IMR-90 (cell line): ENCODE data around the gene SAA4. TPM values are rescaled to one million over a fixed set of nuclear protein-coding genes. Genes with fewer than 3 reads are reported as not detected.
"Not testable (repeated sequence)": the region's sequence is repeated elsewhere in the genome, so short reads cannot be mapped to it uniquely, and the experiment has no call there.

ENCODE experiments used
- ATAC-seq: fragments of 200-7000 bp; cut with Tn5 transposase; 2 replicates; pipeline ENCODE4 v1.9.1; 2020; ENCODE audit warnings: low read depth, mild to moderate bottlenecking, moderate library complexity
- BruUV-seq: library from RNA; stranded (reverse); fragments of 400-500 nt; replicated peaks from 2 replicates; lab custom pipeline; 2021; lab: Mats Ljungman, UMichigan
- CTCF ChIA-PET: fragments of 300-600 bp; formaldehyde crosslinking; extraction: SDS; loops from one replicate; lab custom pipeline; 2021; ENCODE audit warnings: antibody characterized with exemption; lab: Yijun Ruan, JAX
- POLR2A ChIA-PET: fragments of 300-600 bp; sonication (Branson Sonifier 250); formaldehyde crosslinking; loops from one replicate; lab custom pipeline; 2022; ENCODE audit warnings: antibody characterized with exemption; ENCODE audit not compliant: unreplicated experiment; lab: Charles Lee
- DNase-seq: peaks from one replicate; pipeline ENCODE4 v3.0.0; 2013
- H2AFZ ChIP-seq: replicated peaks from 2 replicates; pipeline ENCODE3; 2013; ENCODE audit warnings: low read length, mild to moderate bottlenecking; ENCODE audit not compliant: poor library complexity
- H2AK5ac ChIP-seq: 2 replicates; pipeline ENCODE4 v1.6.1; 2013; ENCODE audit warnings: low read depth, low read length, inconsistent platforms
- H2AK9ac ChIP-seq: replicated peaks from 2 replicates; pipeline ENCODE3; 2013; ENCODE audit warnings: mild to moderate bottlenecking, low read depth, low read length, moderate library complexity; ENCODE audit not compliant: poor library complexity
- H2BK120ac ChIP-seq: 2 replicates; pipeline ENCODE4 v1.6.1; 2013; ENCODE audit warnings: low read depth, low read length, inconsistent platforms
- H2BK15ac ChIP-seq: 3 replicates; pipeline ENCODE4 v1.6.1; 2013; ENCODE audit warnings: low read depth, low read length, inconsistent platforms
- H2BK20ac ChIP-seq: 2 replicates; pipeline ENCODE4 v1.6.1; 2013; ENCODE audit warnings: low read depth, mild to moderate bottlenecking, inconsistent platforms, low read length, moderate library complexity
- H2BK5ac ChIP-seq: 2 replicates; pipeline ENCODE4 v1.6.1; 2013; ENCODE audit warnings: mild to moderate bottlenecking, low read depth, low read length, inconsistent platforms; ENCODE audit not compliant: poor library complexity, severe bottlenecking
- H3K14ac ChIP-seq: replicated peaks from 2 replicates; pipeline ENCODE4 v1.6.1; 2013; ENCODE audit warnings: low read depth, low read length, inconsistent platforms
- H3K18ac ChIP-seq: 2 replicates; pipeline ENCODE4 v1.6.1; 2013; ENCODE audit warnings: low read depth, low read length, control low read depth
- H3K23ac ChIP-seq: 2 replicates; pipeline ENCODE4 v1.6.1; 2013; ENCODE audit warnings: low read depth, low read length, inconsistent platforms
- H3K27ac ChIP-seq: 2 replicates; pipeline ENCODE4 v1.5.1; 2013; ENCODE audit warnings: mild to moderate bottlenecking, control low read depth, low read length; ENCODE audit not compliant: insufficient read depth
- H3K27me3 ChIP-seq: 2 replicates; pipeline ENCODE4 v1.6.1; 2013; ENCODE audit warnings: low read length; ENCODE audit not compliant: control insufficient read depth, insufficient read depth
- H3K36me3 ChIP-seq: 2 replicates; pipeline ENCODE4 v1.6.1; 2013; ENCODE audit warnings: low read length, mixed read lengths; ENCODE audit not compliant: control insufficient read depth, insufficient read depth
- H3K4ac ChIP-seq: 2 replicates; pipeline ENCODE4 v1.6.1; 2013; ENCODE audit warnings: low read depth, low read length, inconsistent platforms
- H3K4me1 ChIP-seq: 2 replicates; pipeline ENCODE4 v1.6.1; 2013; ENCODE audit warnings: low read length, mixed read lengths; ENCODE audit not compliant: control insufficient read depth, insufficient read depth
- H3K4me2 ChIP-seq: 2 replicates; pipeline ENCODE4 v1.6.1; 2013; ENCODE audit warnings: low read depth, mild to moderate bottlenecking, control low read depth, low read length, moderate library complexity
- H3K4me3 ChIP-seq: 2 replicates; pipeline ENCODE4 v1.5.1; 2013; ENCODE audit warnings: low read depth, mild to moderate bottlenecking, control low read depth, low read length, moderate library complexity; ENCODE audit not compliant: insufficient read depth
- H3K56ac ChIP-seq: 2 replicates; pipeline ENCODE4 v1.6.1; 2013; ENCODE audit warnings: low read length, inconsistent platforms; ENCODE audit not compliant: insufficient read depth; ENCODE audit errors: extremely low read depth
- H3K79me1 ChIP-seq, 2 experiments: 2 replicates each; pipeline ENCODE4 v1.6.1; 2013; ENCODE audit warnings: low read length in 2 of 2, inconsistent platforms in 1 of 2, low read depth in 1 of 2
- H3K9ac ChIP-seq: 2 replicates; pipeline ENCODE4 v1.6.1; 2013; ENCODE audit warnings: low read depth, low read length, control low read depth
- H3K9me1 ChIP-seq: 2 replicates; pipeline ENCODE4 v1.6.1; 2013; ENCODE audit warnings: low read length, inconsistent platforms; ENCODE audit not compliant: insufficient read depth
- H3K9me3 ChIP-seq: 2 replicates; pipeline ENCODE4 v1.6.1; 2013; ENCODE audit warnings: low read length; ENCODE audit not compliant: control insufficient read depth, insufficient read depth
- H4K20me1 ChIP-seq: 2 replicates; pipeline ENCODE4 v1.6.1; 2013; ENCODE audit warnings: low read length, inconsistent platforms; ENCODE audit not compliant: insufficient read depth
- H4K5ac ChIP-seq: 2 replicates; pipeline ENCODE4 v1.6.1; 2013; ENCODE audit warnings: mild to moderate bottlenecking, low read depth, low read length, control low read depth
- H4K8ac ChIP-seq, 2 experiments: 2 replicates each; pipeline ENCODE4 v1.6.1; 2013; ENCODE audit warnings: low read depth in 2 of 2, low read length in 2 of 2, control low read depth in 1 of 2, inconsistent platforms in 1 of 2
- H4K91ac ChIP-seq: 2 replicates; pipeline ENCODE4 v1.6.1; 2013; ENCODE audit warnings: low read depth, low read length, inconsistent platforms; ENCODE audit not compliant: insufficient read depth
- WGBS, 2 experiments: methylation state at CpG; one replicate each; pipeline versions ENCODE4 v1.1.5 to v1.1.7; 2013; ENCODE audit warnings: missing lambda C conversion rate in 2 of 2; ENCODE audit not compliant: insufficient read length in 1 of 2; ENCODE audit errors: extremely low coverage in 2 of 2; 5-methylcytosine and 5-hydroxymethylcytosine counted together
- dilution Hi-C: fragments of 300-500 bp; cut with HindIII; formaldehyde crosslinking; loops from one replicate; pipeline ENCODE4 v1.14.3; 2018; ENCODE audit warnings: low sequenced_read_pairs; ENCODE audit not compliant: unreplicated experiment
- in situ Hi-C: fragments of 300-500 bp; cut with MboI; formaldehyde crosslinking; loops from 3 replicates; pipeline ENCODE4 v1.14.3; 2019; ENCODE audit warnings: low sequenced_read_pairs, inconsistent platforms, mixed read lengths
- intact Hi-C: fragments of 100-400 bp; cut with micrococcal nuclease; formaldehyde crosslinking; loops from 2 replicates; pipeline ENCODE4 v1.10.0; 2022
- polyA plus RNA-seq, 3 experiments: library from polyadenylated mRNA; depleted of rRNA; stranded (reverse); fragments of >200 nt; gene quantifications; 2 replicates each; pipeline ENCODE4 v1.2.3, GENCODE V29; 2012; ENCODE audit warnings: low replicate concordance in 1 of 3
- total RNA-seq: library from RNA; depleted of rRNA; stranded (reverse); fragments of >200 nt; gene quantifications from 2 replicates; pipeline ENCODE4 v1.2.3, GENCODE V29; 2012

The SAA4 gene
- total and polyA plus RNA-seq, 2 of the 4 experiments (the other 2 are of a cell fraction): not detected

DNA sequence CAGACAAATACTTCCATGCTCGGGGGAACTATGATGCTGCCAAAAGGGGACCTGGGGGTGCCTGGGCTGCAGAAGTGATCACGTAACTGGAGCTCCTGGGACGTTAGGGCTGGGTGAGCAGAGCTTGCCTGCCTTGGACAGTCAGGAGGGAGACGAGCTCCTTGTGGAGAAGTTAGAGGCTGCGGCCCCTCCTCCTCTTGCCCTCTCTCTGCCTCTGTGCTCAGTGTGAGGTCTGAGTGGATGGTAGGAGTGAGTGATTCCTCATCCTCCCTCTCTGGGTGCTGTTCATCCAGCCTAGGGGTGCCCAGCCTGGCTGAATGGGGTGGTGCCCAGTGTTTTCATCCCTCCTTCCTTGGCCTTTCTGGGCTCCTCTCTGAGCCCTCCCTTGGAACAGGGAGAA lies 32.6 kb upstream of the SAA4 start:
- ATAC-seq, H3K9me1 ChIP-seq, H2BK5ac ChIP-seq, H3K36me3 ChIP-seq, H2BK120ac ChIP-seq, H3K18ac ChIP-seq, H3K14ac ChIP-seq, H2AK5ac ChIP-seq, H2BK15ac ChIP-seq, H3K4me2 ChIP-seq, H3K56ac ChIP-seq, H3K4me3 ChIP-seq, H2AFZ ChIP-seq, H3K9me3 ChIP-seq, POLR2A ChIA-PET, H3K79me1 ChIP-seq, intact Hi-C loops, H3K23ac ChIP-seq, H3K9ac ChIP-seq, H3K27ac ChIP-seq, dilution Hi-C loops, H4K8ac ChIP-seq, H3K27me3 ChIP-seq, H4K91ac ChIP-seq, H3K4ac ChIP-seq, H4K20me1 ChIP-seq, BruUV-seq, H3K4me1 ChIP-seq, H4K5ac ChIP-seq, H2AK9ac ChIP-seq, H2BK20ac ChIP-seq, CTCF ChIA-PET, DNase-seq, in situ Hi-C loops: not testable (repeated sequence)
- WGBS, 2 experiments: no CpG with 5 or more reads among the region's 5 CpGs
